ENCODE measurements around the gene ANKFN1. TPM values are rescaled to one million over a fixed set of nuclear protein-coding genes. Genes with fewer than 3 reads are reported as not detected.

The ANKFN1 gene
- total RNA-seq, 1 donor from 2014 or later: 0.96 TPM

DNA sequence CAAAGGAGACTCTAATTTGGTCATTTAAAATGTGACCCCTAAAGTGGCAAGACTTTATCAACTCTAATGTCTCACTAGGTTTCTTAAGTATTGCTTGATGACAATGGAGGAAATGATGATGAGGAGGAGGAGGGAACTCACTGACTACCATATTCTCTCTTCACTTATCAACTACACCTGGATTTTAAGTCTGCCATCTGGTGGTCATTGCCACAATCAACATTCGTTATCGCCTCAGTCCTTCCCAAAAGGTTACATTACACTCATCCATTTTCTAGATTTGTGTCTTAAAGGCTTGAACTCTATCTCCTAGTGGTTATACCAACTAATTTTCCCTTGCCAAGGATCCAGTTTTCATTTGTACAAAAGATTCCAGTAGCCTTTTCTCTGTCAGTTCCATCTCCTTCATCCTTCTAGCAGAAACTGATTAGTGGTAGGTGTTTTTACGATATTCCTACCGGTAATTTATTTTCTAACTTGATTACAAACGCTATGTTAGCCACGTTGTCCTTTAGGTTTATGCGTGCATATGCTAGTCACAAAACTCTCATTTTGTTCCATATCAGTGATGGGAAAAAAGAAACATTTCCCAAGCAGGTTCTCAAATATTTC lies 325.7 kb downstream of the ANKFN1 start:
- Mint-ChIP-seq H3K9me3 (ENCODE audit: unreplicated experiment) (no peaks in the 10 kb centered on the region), H3K4me3 (ENCODE audit: unreplicated experiment) (no peak overlapping the region), H3K4me1 (ENCODE audit: low read depth, unreplicated experiment) (peaks cover 12% of the 10 kb centered on the region), H3K36me3 (ENCODE audit: unreplicated experiment) (no peaks in the 10 kb centered on the region), H3K27ac (ENCODE audit: unreplicated experiment) (no peak overlapping the region), H3K27me3 (ENCODE audit: unreplicated experiment) (no peaks in the 10 kb centered on the region)
- TF ChIP-seq, protein P1, sequence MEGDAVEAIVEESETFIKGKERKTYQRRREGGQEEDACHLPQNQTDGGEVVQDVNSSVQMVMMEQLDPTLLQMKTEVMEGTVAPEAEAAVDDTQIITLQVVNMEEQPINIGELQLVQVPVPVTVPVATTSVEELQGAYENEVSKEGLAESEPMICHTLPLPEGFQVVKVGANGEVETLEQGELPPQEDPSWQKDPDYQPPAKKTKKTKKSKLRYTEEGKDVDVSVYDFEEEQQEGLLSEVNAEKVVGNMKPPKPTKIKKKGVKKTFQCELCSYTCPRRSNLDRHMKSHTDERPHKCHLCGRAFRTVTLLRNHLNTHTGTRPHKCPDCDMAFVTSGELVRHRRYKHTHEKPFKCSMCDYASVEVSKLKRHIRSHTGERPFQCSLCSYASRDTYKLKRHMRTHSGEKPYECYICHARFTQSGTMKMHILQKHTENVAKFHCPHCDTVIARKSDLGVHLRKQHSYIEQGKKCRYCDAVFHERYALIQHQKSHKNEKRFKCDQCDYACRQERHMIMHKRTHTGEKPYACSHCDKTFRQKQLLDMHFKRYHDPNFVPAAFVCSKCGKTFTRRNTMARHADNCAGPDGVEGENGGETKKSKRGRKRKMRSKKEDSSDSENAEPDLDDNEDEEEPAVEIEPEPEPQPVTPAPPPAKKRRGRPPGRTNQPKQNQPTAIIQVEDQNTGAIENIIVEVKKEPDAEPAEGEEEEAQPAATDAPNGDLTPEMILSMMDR (IDR thresholded peaks at IDR 0.05; ENCODE audit: partially characterized antibody, unreplicated experiment): peak; percentile 62
- DNase-seq: peak; percentile 18

DNA sequence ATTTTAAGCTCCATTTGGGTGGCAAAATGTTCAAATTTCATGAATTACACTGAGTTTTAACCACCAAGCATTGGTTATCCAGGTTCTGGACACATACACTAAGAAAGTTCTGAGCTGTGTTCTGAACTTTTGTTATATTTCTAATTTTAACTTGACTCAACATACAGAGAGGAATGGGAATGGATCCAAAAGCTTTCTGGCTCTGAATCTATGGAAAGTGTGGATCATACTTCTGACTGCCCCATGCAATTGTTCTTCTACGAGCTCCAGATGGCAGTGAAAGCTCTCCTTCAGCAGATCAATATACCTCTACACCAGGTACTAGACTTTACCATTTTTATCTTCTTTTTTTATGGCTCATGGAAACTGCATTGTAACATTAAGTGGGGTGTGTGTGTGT lies 327.2 kb downstream of the ANKFN1 start:
- Mint-ChIP-seq H3K27me3 (ENCODE audit: unreplicated experiment) (no peaks in the 10 kb centered on the region), H3K4me1 (ENCODE audit: low read depth, unreplicated experiment) (peaks cover 10% of the 10 kb centered on the region), H3K27ac (ENCODE audit: unreplicated experiment) (no peak overlapping the region), H3K9me3 (ENCODE audit: unreplicated experiment) (no peaks in the 10 kb centered on the region), H3K36me3 (ENCODE audit: unreplicated experiment) (no peaks in the 10 kb centered on the region), H3K4me3 (ENCODE audit: unreplicated experiment) (no peak overlapping the region)
- DNase-seq: no peak
- TF ChIP-seq, protein P1 (IDR thresholded peaks at IDR 0.05; ENCODE audit: partially characterized antibody, unreplicated experiment): no peak

DNA sequence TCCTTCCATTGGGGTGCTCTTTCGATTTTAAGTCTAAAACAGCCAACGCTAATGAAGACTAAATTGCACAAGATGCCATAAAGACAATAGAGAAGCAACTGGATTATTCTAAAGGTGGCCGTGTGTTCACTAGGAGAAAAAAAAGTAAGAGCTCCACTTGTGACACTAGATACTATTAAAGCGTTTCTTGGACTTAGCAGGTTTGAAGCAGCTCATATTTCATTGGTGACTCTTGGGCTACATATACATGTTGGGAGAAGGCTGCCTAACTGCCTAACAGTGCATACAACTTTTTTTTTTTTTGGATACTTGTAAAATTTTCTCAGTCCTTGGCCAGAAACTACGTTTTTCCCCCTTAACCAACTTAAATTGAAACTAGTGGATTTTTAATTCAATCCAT lies 328.4 kb downstream of the ANKFN1 start:
- no peak overlapping the region for H3K27ac Mint-ChIP-seq (ENCODE audit: unreplicated experiment)
- TF ChIP-seq, protein P1 (IDR thresholded peaks at IDR 0.05; ENCODE audit: partially characterized antibody, unreplicated experiment): no peak
- no peaks in the 10 kb centered on the region for H3K9me3 Mint-ChIP-seq (ENCODE audit: unreplicated experiment)
- peaks cover 10% of the 10 kb centered on the region for H3K4me1 Mint-ChIP-seq (ENCODE audit: low read depth, unreplicated experiment)
- H3K36me3 Mint-ChIP-seq (ENCODE audit: unreplicated experiment): no peaks in the 10 kb centered on the region
- no peaks in the 10 kb centered on the region for H3K27me3 Mint-ChIP-seq (ENCODE audit: unreplicated experiment)
- H3K4me3 Mint-ChIP-seq (ENCODE audit: unreplicated experiment): no peak overlapping the region
- no peak for DNase-seq

DNA sequence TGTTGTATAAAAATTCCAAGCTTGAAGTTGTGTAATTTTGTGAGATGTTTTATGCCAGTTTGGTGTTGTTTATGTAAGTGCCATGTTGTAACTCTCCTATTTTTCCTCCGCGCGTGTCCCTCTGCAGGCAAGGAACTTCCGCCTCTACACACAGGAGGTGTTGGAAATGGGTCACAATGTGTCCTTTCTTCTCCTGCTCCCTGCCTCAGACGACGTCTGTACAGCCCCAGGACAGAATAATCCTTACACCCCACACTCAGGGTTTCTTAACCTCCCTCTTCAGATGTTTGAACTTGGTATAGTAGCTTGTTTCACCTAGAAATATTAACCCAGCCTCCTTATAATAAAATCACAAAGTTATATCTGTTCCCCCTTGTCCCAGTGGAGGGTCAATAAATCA lies 329.0 kb downstream of the ANKFN1 start:
- no peak for DNase-seq
- peaks cover 10% of the 10 kb centered on the region for H3K4me1 Mint-ChIP-seq (ENCODE audit: low read depth, unreplicated experiment)
- peak overlapping the region; percentile 67 for H3K27ac Mint-ChIP-seq (ENCODE audit: unreplicated experiment)
- H3K27me3 Mint-ChIP-seq (ENCODE audit: unreplicated experiment): no peaks in the 10 kb centered on the region
- H3K9me3 Mint-ChIP-seq (ENCODE audit: unreplicated experiment): no peaks in the 10 kb centered on the region
- H3K4me3 Mint-ChIP-seq (ENCODE audit: unreplicated experiment): no peak overlapping the region
- TF ChIP-seq, protein P1 (IDR thresholded peaks at IDR 0.05; ENCODE audit: partially characterized antibody, unreplicated experiment): no peak
- H3K36me3 Mint-ChIP-seq (ENCODE audit: unreplicated experiment): no peaks in the 10 kb centered on the region

DNA sequence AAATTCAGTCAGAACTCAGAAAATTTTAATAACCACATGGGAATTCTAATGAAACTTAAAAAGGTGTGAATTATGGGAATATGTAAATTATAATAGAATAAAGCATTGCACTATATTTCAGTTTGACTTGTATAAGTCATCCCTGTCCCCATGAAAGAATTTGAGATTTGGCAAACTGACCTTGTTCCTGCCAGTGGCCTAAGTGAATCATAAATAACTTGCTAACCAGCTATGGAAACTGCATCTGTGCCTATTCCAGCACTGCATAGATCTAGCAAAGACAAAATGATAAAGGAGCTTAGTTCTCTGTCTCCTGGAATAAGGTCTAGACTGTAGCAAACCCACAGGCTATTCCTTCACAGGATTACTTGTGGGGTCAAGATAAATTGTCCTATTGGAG lies 333.5 kb downstream of the ANKFN1 start:
- H3K36me3 Mint-ChIP-seq (ENCODE audit: unreplicated experiment): no peaks in the 10 kb centered on the region
- no peaks in the 10 kb centered on the region for H3K9me3 Mint-ChIP-seq (ENCODE audit: unreplicated experiment)
- H3K4me3 Mint-ChIP-seq (ENCODE audit: unreplicated experiment): no peak overlapping the region
- H3K27ac Mint-ChIP-seq (ENCODE audit: unreplicated experiment): no peak overlapping the region
- no peaks in the 10 kb centered on the region for H3K27me3 Mint-ChIP-seq (ENCODE audit: unreplicated experiment)
- H3K4me1 Mint-ChIP-seq (ENCODE audit: low read depth, unreplicated experiment): no peaks in the 10 kb centered on the region
- TF ChIP-seq, protein P1 (IDR thresholded peaks at IDR 0.05; ENCODE audit: partially characterized antibody, unreplicated experiment): no peak
- no peak for DNase-seq
